KMS-11 (cell line): ENCODE results near the gene ARHGAP4.

Experiments
- H2AFZ ChIP-seq: fragments of 200-600 bp; sonication (generic); 2 replicates; pipeline ENCODE4 v1.6.1; 2016; ENCODE audit warnings: antibody characterized with exemption, mixed run types, low read depth
- H3K27ac ChIP-seq: fragments of 200-600 bp; sonication (generic); 2 replicates; pipeline ENCODE4 v1.6.1; 2016; ENCODE audit warnings: mild to moderate bottlenecking, mixed run types
- H3K27me3 ChIP-seq: fragments of 200-600 bp; sonication (generic); 2 replicates; pipeline ENCODE4 v1.6.1; 2017; ENCODE audit warnings: mild to moderate bottlenecking, low read depth, mixed run types, moderate library complexity; ENCODE audit not compliant: insufficient read depth
- H3K36me3 ChIP-seq: fragments of 200-600 bp; sonication (generic); 2 replicates; pipeline ENCODE4 v1.6.1; 2017; ENCODE audit warnings: mild to moderate bottlenecking, mixed run types; ENCODE audit not compliant: insufficient read depth
- H3K4me1 ChIP-seq: fragments of 200-600 bp; sonication (generic); 2 replicates; pipeline ENCODE4 v1.6.1; 2016; ENCODE audit warnings: mild to moderate bottlenecking, low read depth, mixed run types; ENCODE audit not compliant: poor library complexity, severe bottlenecking
- H3K4me2 ChIP-seq: fragments of 200-600 bp; sonication (generic); 2 replicates; pipeline ENCODE4 v1.7.0; 2016; ENCODE audit warnings: mild to moderate bottlenecking, mixed run types
- H3K4me3 ChIP-seq: fragments of 200-600 bp; sonication (generic); IDR thresholded peaks from 2 replicates; pipeline ENCODE4 v1.6.1; 2017; ENCODE audit warnings: low read depth, low read length, mixed read lengths; ENCODE audit not compliant: insufficient read depth
- H3K79me2 ChIP-seq: fragments of 200-600 bp; sonication (generic); 2 replicates; pipeline ENCODE4 v1.6.1; 2016; ENCODE audit warnings: low read depth, mixed run types; ENCODE audit not compliant: insufficient read depth
- H3K9ac ChIP-seq: fragments of 200-600 bp; sonication (generic); 2 replicates; pipeline ENCODE4 v1.6.1; 2016; ENCODE audit warnings: mild to moderate bottlenecking, mixed run types
- H4K20me1 ChIP-seq: fragments of 200-600 bp; sonication (generic); 2 replicates; pipeline ENCODE4 v1.6.1; 2016; ENCODE audit warnings: mild to moderate bottlenecking, mixed run types; ENCODE audit not compliant: insufficient read depth
- CTCF ChIP-seq: fragments of 200-600 bp; sonication (generic); conservative IDR thresholded peaks from 2 replicates; pipeline ENCODE4 v1.6.1; 2017; ENCODE audit warnings: low read depth, mild to moderate bottlenecking, antibody characterized with exemption, low read length, moderate library complexity, mixed read lengths

The ARHGAP4 gene

DNA sequence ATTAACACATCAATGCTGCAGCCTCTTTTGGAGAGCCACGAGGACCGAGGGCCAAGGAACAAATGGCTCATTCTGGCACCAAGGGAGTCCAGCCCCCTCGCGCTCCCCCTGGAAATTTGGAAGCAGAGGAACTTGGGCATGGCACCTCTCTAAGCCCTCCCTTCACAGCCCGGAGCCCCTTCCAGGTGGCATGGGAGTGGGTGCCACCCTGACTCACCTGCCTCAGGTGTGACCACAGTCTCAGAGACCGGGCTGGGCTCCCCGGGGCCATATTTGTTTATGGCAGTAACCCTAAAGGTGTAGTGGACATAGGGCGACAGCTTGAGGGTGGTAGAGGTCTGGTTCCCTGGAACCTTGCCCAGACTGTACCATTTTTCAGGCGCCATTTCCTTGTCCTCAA, 58.9 kb downstream of the ARHGAP4 start:
- Histone ChIP-seq H3K4me3 (no peak overlapping the region), H4K20me1 (no peaks in the 10 kb centered on the region), H3K79me2 (no peaks in the 10 kb centered on the region), H3K27ac (no peak overlapping the region), H3K4me1 (no peaks in the 10 kb centered on the region), H3K9ac (no peak overlapping the region), H2AFZ (no peak overlapping the region), H3K4me2 (no peak overlapping the region), H3K36me3 (no peaks in the 10 kb centered on the region), H3K27me3 (peaks cover 78% of the 10 kb centered on the region; the same call in 1 of the 2 replicates)
- TF ChIP-seq CTCF = no peak

- H3K4me1 ChIP-seq = no peaks in the 10 kb centered on the region
These were observed 59.6 kb downstream of the ARHGAP4 start for GRCh38 chrX:153866302-153867019.

GRCh38 chrX:153865685-153866084, 60.4 kb downstream of the ARHGAP4 start:
- Histone ChIP-seq H3K27ac (no peak overlapping the region), H3K4me3 (no peak overlapping the region), H3K4me1 (no peaks in the 10 kb centered on the region), H3K36me3 (no peaks in the 10 kb centered on the region), H4K20me1 (no peaks in the 10 kb centered on the region), H3K79me2 (no peaks in the 10 kb centered on the region), H3K27me3 (peaks cover 83% of the 10 kb centered on the region; the same call in 1 of the 2 replicates), H2AFZ (no peak overlapping the region), H3K4me2 (no peak overlapping the region), H3K9ac (no peak overlapping the region)
- no peak for TF ChIP-seq CTCF

More at GRCh38 chrX:153866302-153867019, 59.6 kb downstream of the ARHGAP4 start:
- H3K79me2 ChIP-seq = no peaks in the 10 kb centered on the region
- no peak overlapping the region for H3K27ac ChIP-seq
- no peak overlapping the region for H3K9ac ChIP-seq
- no peaks in the 10 kb centered on the region for H3K36me3 ChIP-seq
- H3K27me3 ChIP-seq = peaks cover 80% of the 10 kb centered on the region; the same call in 1 of the 2 replicates
- no peaks in the 10 kb centered on the region for H4K20me1 ChIP-seq
- H2AFZ ChIP-seq = no peak overlapping the region
- no peak for TF ChIP-seq CTCF
- no peak overlapping the region for H3K4me3 ChIP-seq
- H3K4me2 ChIP-seq = no peak overlapping the region

GRCh38 chrX:153865321-153865580, 60.8 kb downstream of the ARHGAP4 start:
- Histone ChIP-seq H3K4me3 (no peak overlapping the region), H2AFZ (no peak overlapping the region), H3K9ac (no peak overlapping the region), H3K36me3 (no peaks in the 10 kb centered on the region), H3K4me2 (no peak overlapping the region), H3K27ac (no peak overlapping the region), H3K4me1 (no peaks in the 10 kb centered on the region), H4K20me1 (no peaks in the 10 kb centered on the region), H3K79me2 (no peaks in the 10 kb centered on the region), H3K27me3 (peaks cover 82% of the 10 kb centered on the region; the same call in 1 of the 2 replicates)
- no peak for TF ChIP-seq CTCF
